Tibial artery (tissue), 4 donors: ENCODE measurements around the gene UNC13C.

Source experiments
- DNase-seq, 2 donors: peaks; one replicate each; pipeline ENCODE4 v3.0.0-alpha.2; 2019
- H3K27ac ChIP-seq, 2 donors: fragments of 200-600 bp; sonication (generic) in 1 of 2; 1 replicate in 1 of 2; 2 replicates in 1 of 2; pipeline ENCODE4 v1.5.1; 2018 to 2019; ENCODE audit warnings: mild to moderate bottlenecking in 1 of 2
- H3K27me3 ChIP-seq, 2 donors: fragments of 200-600 bp; sonication (generic) in 1 of 2; one replicate each; pipeline versions ENCODE4 v1.5.1 to v1.6.0; 2016 to 2019
- H3K36me3 ChIP-seq, 3 donors: fragments of 200-600 bp; sonication (generic) in 2 of 3; one replicate each; pipeline ENCODE4 v1.5.1; 2016 to 2019; ENCODE audit warnings: mild to moderate bottlenecking in 2 of 3
- H3K4me1 ChIP-seq, 4 donors: fragments of 200-600 bp; sonication (generic) in 2 of 4; 1 replicate in 3 of 4; 2 replicates in 1 of 4; pipeline ENCODE4 v1.5.1; 2016 to 2019
- H3K4me3 ChIP-seq, 2 donors: fragments of 200-600 bp; sonication (generic) in 1 of 2; 1 replicate in 1 of 2; 2 replicates in 1 of 2; pipeline ENCODE4 v1.5.1; 2018 to 2019; ENCODE audit warnings: mild to moderate bottlenecking in 2 of 2
- H3K9me3 ChIP-seq, 3 donors: fragments of 200-600 bp; sonication (generic) in 1 of 3; one replicate each; pipeline ENCODE4 v1.5.1; 2016 to 2019
- CTCF ChIP-seq, 2 experiments: fragments of 200-600 bp in 1 of 2; fragments of 450-650 bp in 1 of 2; IDR thresholded peaks; one replicate each; pipeline ENCODE4 v1.5.1; 2017 to 2019; ENCODE audit warnings: antibody characterized with exemption in 2 of 2, mild to moderate bottlenecking in 1 of 2, moderate library complexity in 1 of 2
- intact Hi-C: fragments of 100-400 bp; cut with DNase I; formaldehyde crosslinking; loops from one replicate; pipeline ENCODE4 v1.15.0; 2023; ENCODE audit warnings: low total_unique reads

The UNC13C gene

GRCh38 chr15:54033869-54034458 lies 55.7 kb downstream of the UNC13C start:
- Histone ChIP-seq H3K4me3 (no peak overlapping the region), H3K9me3 (no peaks in the 10 kb centered on the region), H3K27ac (no peak overlapping the region), H3K27me3 (no peaks in the 10 kb centered on the region), H3K4me1 (peaks cover 0 to 11% (median 2%) of the 10 kb centered on the region in 4 donors), H3K36me3 (no peaks in the 10 kb centered on the region)
- no peak for DNase-seq
- no peak for TF ChIP-seq CTCF (IDR thresholded peaks at IDR 0.05)
- intact Hi-C loops = no loop called here

DNA sequence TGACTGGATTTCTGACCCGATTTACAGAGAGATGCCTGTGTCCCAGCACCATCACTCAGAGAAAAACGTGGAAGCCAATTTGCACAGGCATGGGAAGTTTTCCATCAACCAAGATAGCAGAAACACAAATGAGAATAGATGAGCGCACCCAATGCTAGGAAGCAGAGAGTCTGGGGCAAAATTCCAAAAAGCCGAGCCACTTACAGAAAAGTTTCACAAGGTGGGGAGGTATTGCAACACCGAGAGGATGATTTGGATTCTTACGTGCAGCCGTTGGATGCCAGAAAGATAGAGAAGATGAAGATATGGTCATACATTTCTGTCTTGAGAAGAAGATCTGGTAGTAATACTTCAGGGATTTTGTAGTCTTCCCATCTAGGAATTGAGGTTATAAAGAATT lies 57.4 kb downstream of the UNC13C start:
- Histone ChIP-seq H3K27me3 (no peaks in the 10 kb centered on the region), H3K9me3 (no peaks in the 10 kb centered on the region), H3K4me3 (no peak overlapping the region), H3K27ac (no peak overlapping the region), H3K36me3 (no peaks in the 10 kb centered on the region), H3K4me1 (peaks cover 0 to 14% (median 2%) of the 10 kb centered on the region in 4 donors)
- intact Hi-C loops = no loop called here
- no peak for TF ChIP-seq CTCF (IDR thresholded peaks at IDR 0.05)
- DNase-seq = no peak

DNA sequence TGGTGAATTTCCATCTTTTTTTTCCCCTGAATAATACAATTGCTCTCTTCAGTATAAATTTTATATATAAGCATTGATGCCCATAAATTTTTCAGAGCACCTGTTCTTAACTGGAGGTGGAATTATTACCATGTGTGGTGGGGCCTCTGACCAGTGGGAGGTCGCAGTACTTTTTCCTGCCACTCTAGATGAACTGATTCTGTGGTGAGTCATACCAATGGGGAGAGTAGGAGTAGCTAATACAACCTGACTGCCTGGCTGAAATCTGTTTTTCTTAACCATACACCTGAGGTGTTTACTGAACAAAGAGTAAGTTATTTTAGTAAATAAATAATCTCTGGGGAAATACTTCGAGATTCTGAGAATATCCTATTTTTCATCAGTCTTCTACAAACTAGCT lies 67.2 kb downstream of the UNC13C start:
- no peaks in the 10 kb centered on the region for H3K4me1 ChIP-seq
- no peak for TF ChIP-seq CTCF (IDR thresholded peaks at IDR 0.05)
- no peak overlapping the region for H3K4me3 ChIP-seq
- no peaks in the 10 kb centered on the region for H3K36me3 ChIP-seq
- no peaks in the 10 kb centered on the region for H3K9me3 ChIP-seq
- no peak overlapping the region for H3K27ac ChIP-seq
- intact Hi-C loops = no loop called here
- no peaks in the 10 kb centered on the region for H3K27me3 ChIP-seq
- DNase-seq = no peak

- DNase-seq = no peak
- H3K27ac ChIP-seq = no peak overlapping the region
- H3K9me3 ChIP-seq = no peaks in the 10 kb centered on the region
- H3K36me3 ChIP-seq = no peaks in the 10 kb centered on the region
- no peak for TF ChIP-seq CTCF (IDR thresholded peaks at IDR 0.05)
- H3K4me1 ChIP-seq = no peaks in the 10 kb centered on the region
- no peaks in the 10 kb centered on the region for H3K27me3 ChIP-seq
- intact Hi-C loops = no loop called here
- no peak overlapping the region for H3K4me3 ChIP-seq
Measured at GRCh38 chr15:54046093-54046492, 67.9 kb downstream of the UNC13C start.

DNA sequence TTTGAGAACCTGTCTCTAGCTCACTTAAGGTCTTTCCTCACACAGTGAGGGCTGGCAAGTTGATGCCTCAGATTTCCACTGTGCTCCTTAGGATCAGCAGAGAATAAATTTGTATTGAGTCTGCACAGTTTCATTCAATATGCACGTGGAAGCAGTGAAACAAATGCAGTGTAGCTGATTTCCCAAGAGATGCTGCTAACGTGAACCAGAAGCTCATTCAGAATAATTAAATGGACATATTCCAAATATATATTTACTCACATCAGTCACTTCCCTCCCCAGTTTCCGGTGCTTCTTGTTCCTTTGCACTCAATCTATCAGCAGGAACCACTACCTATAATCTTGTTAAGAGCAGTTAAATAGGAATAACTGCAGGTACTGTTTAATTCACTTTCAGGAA lies 86.1 kb downstream of the UNC13C start:
- no peak for TF ChIP-seq CTCF (IDR thresholded peaks at IDR 0.05)
- Histone ChIP-seq H3K27ac (no peak overlapping the region), H3K4me1 (peaks cover 0 to 10% (median 4%) of the 10 kb centered on the region in 4 donors), H3K27me3 (no peaks in the 10 kb centered on the region), H3K4me3 (no peak overlapping the region), H3K36me3 (no peaks in the 10 kb centered on the region), H3K9me3 (no peaks in the 10 kb centered on the region)
- no peak for DNase-seq
- intact Hi-C loops = no loop called here

GRCh38 chr15:54066403-54066802 lies 88.2 kb downstream of the UNC13C start:
- Histone ChIP-seq H3K27me3 (no peaks in the 10 kb centered on the region), H3K27ac (no peak overlapping the region), H3K36me3 (no peaks in the 10 kb centered on the region), H3K4me1 (peaks cover 0 to 23% (median 11%) of the 10 kb centered on the region in 4 donors), H3K9me3 (no peaks in the 10 kb centered on the region), H3K4me3 (no peak overlapping the region)
- no peak for TF ChIP-seq CTCF (IDR thresholded peaks at IDR 0.05)
- no peak for DNase-seq
- intact Hi-C loops = no loop called here
